DND-41 (cell line): Measurements from ENCODE around the gene DNLZ.

Experiments used
- ATAC-seq: fragments of 200-7000 bp; cut with Tn5 transposase; 3 replicates; pipeline ENCODE4 v1.9.1; 2021; ENCODE audit warnings: low read depth; ENCODE audit not compliant: insufficient read depth
- DNase-seq: peaks from one replicate; pipeline ENCODE4 v3.0.0-alpha.2; 2020
- H2AFZ ChIP-seq: 2 replicates; pipeline ENCODE4 v1.6.0; 2012; ENCODE audit warnings: low read depth, low read length
- H3K27ac ChIP-seq: 2 replicates; pipeline ENCODE4 v1.5.1; 2012; ENCODE audit warnings: low read length, inconsistent platforms
- H3K27me3 ChIP-seq: fragments of 200-600 bp; sonication (generic); 2 replicates; pipeline ENCODE4 v1.6.0; 2012; ENCODE audit warnings: low read length, mild to moderate bottlenecking, inconsistent platforms; ENCODE audit not compliant: insufficient read depth, poor library complexity
- H3K36me3 ChIP-seq: 2 replicates; pipeline ENCODE4 v1.5.1; 2012; ENCODE audit warnings: low read length, inconsistent platforms; ENCODE audit not compliant: insufficient read depth
- H3K4me1 ChIP-seq: 2 replicates; pipeline ENCODE4 v1.5.1; 2012; ENCODE audit warnings: mild to moderate bottlenecking, low read length; ENCODE audit not compliant: insufficient read depth
- H3K4me2 ChIP-seq: 2 replicates; pipeline ENCODE4 v1.6.0; 2012; ENCODE audit warnings: mild to moderate bottlenecking, moderate library complexity, low read length, inconsistent platforms; ENCODE audit not compliant: insufficient read depth
- H3K4me3 ChIP-seq, 2 experiments: fragments of 200-600 bp in 1 of 2; shearing (Covaris generic) in 1 of 2; 2 replicates each; pipeline ENCODE4 v1.5.1; 2012 to 2016; ENCODE audit warnings: inconsistent platforms in 2 of 2, low read length in 2 of 2, mild to moderate bottlenecking in 2 of 2, low read depth in 1 of 2, moderate library complexity in 1 of 2
- H3K79me2 ChIP-seq: 2 replicates; pipeline ENCODE4 v1.6.0; 2012; ENCODE audit warnings: low read length, inconsistent platforms; ENCODE audit not compliant: insufficient read depth
- H3K9ac ChIP-seq: 2 replicates; pipeline ENCODE4 v1.6.0; 2012; ENCODE audit warnings: low read depth, mild to moderate bottlenecking, inconsistent platforms, low read length, moderate library complexity
- H3K9me3 ChIP-seq: 2 replicates; pipeline ENCODE4 v1.5.1; 2012; ENCODE audit warnings: low read length, moderate library complexity, mild to moderate bottlenecking, inconsistent platforms; ENCODE audit not compliant: insufficient read depth, severe bottlenecking
- H4K20me1 ChIP-seq: 2 replicates; pipeline ENCODE4 v1.6.0; 2012; ENCODE audit warnings: low read length; ENCODE audit not compliant: insufficient read depth
- EZH2 ChIP-seq: IDR thresholded peaks from 3 replicates; pipeline ENCODE4 v1.6.1; 2012; ENCODE audit warnings: borderline replicate concordance, low read depth, mild to moderate bottlenecking, moderate library complexity, low read length, inconsistent platforms; ENCODE audit not compliant: severe bottlenecking
- TF ChIP-seq, protein P1 (sequence below): IDR thresholded peaks from 2 replicates; pipeline ENCODE4 v1.5.1; 2012; ENCODE audit warnings: borderline replicate concordance, low read length, moderate library complexity, mild to moderate bottlenecking; ENCODE audit not compliant: poor library complexity, severe bottlenecking; ENCODE audit errors: extremely low read depth

DNLZ gene

DNA sequence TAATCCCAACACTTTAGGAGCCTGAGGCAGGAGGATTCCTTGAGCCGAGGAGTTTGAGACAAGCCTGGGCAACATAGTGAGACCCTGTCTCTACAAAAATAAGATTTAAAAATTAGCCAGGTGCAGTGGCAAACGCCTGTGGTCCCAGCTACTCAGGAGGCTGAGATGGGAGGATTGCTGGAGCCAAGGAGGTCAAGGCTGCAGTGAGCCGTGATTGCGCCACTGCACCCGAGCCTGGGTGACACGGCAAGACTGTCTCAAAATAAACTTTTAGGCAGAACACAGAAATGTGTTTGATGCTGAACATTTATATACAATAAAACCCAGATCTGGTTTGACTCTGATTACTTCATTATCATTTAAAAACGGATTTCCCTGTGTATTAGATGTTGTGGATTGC, 41.9 kb upstream of the DNLZ start:
- peaks cover 56% of the 10 kb centered on the region for H3K36me3 ChIP-seq
- ATAC-seq (no peak), DNase-seq (no peak)
- peaks cover 21% of the 10 kb centered on the region for H3K79me2 ChIP-seq
- H3K9ac ChIP-seq, result no peak overlapping the region
- H4K20me1 ChIP-seq, result peaks cover 3% of the 10 kb centered on the region; the same call in 1 of the 2 replicates
- H3K27ac ChIP-seq, result no peak overlapping the region
- peaks cover 23% of the 10 kb centered on the region for H3K4me1 ChIP-seq
- no peaks in the 10 kb centered on the region for H3K27me3 ChIP-seq
- no peak overlapping the region for H3K4me3 ChIP-seq
- TF ChIP-seq, protein P1, sequence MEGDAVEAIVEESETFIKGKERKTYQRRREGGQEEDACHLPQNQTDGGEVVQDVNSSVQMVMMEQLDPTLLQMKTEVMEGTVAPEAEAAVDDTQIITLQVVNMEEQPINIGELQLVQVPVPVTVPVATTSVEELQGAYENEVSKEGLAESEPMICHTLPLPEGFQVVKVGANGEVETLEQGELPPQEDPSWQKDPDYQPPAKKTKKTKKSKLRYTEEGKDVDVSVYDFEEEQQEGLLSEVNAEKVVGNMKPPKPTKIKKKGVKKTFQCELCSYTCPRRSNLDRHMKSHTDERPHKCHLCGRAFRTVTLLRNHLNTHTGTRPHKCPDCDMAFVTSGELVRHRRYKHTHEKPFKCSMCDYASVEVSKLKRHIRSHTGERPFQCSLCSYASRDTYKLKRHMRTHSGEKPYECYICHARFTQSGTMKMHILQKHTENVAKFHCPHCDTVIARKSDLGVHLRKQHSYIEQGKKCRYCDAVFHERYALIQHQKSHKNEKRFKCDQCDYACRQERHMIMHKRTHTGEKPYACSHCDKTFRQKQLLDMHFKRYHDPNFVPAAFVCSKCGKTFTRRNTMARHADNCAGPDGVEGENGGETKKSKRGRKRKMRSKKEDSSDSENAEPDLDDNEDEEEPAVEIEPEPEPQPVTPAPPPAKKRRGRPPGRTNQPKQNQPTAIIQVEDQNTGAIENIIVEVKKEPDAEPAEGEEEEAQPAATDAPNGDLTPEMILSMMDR, result no peak
- no peak for TF ChIP-seq EZH2
- H3K4me2 ChIP-seq, result no peak overlapping the region
- no peaks in the 10 kb centered on the region for H3K9me3 ChIP-seq
- H2AFZ ChIP-seq, result no peak overlapping the region

DNA sequence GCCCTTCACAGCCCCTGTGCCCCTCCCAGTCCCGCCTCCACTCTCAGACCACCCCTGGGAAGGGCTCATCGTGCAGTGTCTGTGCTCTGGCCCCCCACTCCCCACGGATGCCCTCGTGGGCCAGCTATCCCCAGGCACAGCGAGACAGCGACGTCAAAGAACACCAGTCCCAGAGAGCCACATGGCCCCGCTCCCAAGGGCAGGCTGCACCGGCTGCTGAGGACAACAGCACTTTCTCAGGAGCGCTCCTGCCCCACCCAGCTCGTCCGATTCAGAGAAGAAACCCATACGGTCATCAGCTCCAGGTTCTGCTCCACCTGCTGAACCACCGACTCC, 41.2 kb upstream of the DNLZ start:
- H3K9me3 ChIP-seq, result no peaks in the 10 kb centered on the region
- H3K27ac ChIP-seq, result no peak overlapping the region
- no peak for TF ChIP-seq EZH2
- TF ChIP-seq, protein P1, result no peak
- no peak overlapping the region for H3K9ac ChIP-seq
- ATAC-seq, result no peak
- no peak overlapping the region for H3K4me2 ChIP-seq
- peaks cover 24% of the 10 kb centered on the region for H3K4me1 ChIP-seq
- H4K20me1 ChIP-seq, result peaks cover 3% of the 10 kb centered on the region; the same call in 1 of the 2 replicates
- H3K4me3 ChIP-seq, result no peak overlapping the region
- no peak for DNase-seq
- no peak overlapping the region for H2AFZ ChIP-seq
- H3K79me2 ChIP-seq, result peaks cover 18% of the 10 kb centered on the region
- peaks cover 56% of the 10 kb centered on the region for H3K36me3 ChIP-seq
- H3K27me3 ChIP-seq, result no peaks in the 10 kb centered on the region

DNA sequence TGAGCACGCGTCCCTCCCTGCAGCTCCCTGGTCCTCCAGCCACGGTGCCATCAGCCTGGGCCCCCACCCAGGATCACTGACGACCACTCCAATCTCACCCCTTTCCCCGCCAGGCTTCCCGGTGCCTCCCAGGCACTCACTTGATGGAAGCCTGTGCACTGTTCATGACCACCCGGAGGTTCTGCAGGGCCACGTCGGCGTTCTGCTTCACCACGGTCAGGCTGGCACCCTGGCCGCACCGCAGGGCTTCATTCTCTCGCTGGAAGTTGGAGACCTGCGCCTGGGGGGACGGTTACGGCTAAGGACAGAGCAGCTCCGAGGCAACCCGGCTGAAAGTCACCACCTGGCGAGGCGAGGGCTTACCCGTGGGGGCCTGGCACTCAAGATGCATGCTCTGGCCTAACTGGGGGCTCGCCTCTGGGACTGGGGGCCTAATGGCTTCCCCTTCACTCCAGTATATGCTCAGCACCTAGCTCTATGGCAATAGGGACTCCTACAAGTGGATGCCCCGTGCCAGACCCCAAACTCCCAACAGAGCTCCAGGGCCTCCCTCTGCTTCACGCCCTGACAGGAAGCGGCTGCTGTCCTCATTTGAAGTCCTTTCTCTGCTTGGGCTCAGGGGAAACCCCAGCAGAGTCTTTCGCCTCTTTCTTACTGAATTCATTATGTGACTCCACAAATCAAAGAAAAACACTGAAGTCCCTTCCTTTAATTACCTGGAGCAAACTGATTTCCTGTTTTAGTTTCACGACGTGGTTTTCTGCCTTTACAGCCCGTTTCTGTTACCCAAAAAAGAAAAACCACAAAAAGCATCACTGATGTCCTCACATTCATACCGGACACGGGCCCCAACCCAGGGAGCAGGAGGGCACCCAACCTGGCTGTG, 40.6 kb upstream of the DNLZ start:
- no peaks in the 10 kb centered on the region for H3K27me3 ChIP-seq
- H2AFZ ChIP-seq, result no peak overlapping the region
- H4K20me1 ChIP-seq, result peaks cover 8% of the 10 kb centered on the region; the same call in 1 of the 2 replicates
- no peak overlapping the region for H3K9ac ChIP-seq
- peaks cover 21% of the 10 kb centered on the region for H3K4me1 ChIP-seq
- H3K4me2 ChIP-seq, result no peak overlapping the region
- no peak for ATAC-seq
- no peak for DNase-seq
- no peak overlapping the region for H3K4me3 ChIP-seq
- peaks cover 19% of the 10 kb centered on the region for H3K79me2 ChIP-seq
- TF ChIP-seq EZH2, result no peak
- TF ChIP-seq, protein P1, result no peak
- peaks cover 56% of the 10 kb centered on the region for H3K36me3 ChIP-seq
- no peaks in the 10 kb centered on the region for H3K9me3 ChIP-seq
- H3K27ac ChIP-seq, result no peak overlapping the region; the same call in 1 of the 2 replicates
